HG03460 (cell line): ENCODE results near the gene LRRC15.

Experiments used
- ATAC-seq: cut with Tn5 transposase; IDR thresholded peaks from one replicate; pipeline ENCODE4 v1.9.1; 2021; ENCODE audit not compliant: unreplicated experiment

LRRC15 gene

GRCh38 chr3:194336601-194337355, 32.8 kb downstream of the LRRC15 start:
- ATAC-seq: no peak

GRCh38 chr3:194333981-194334320, 35.6 kb downstream of the LRRC15 start:
- ATAC-seq: no peak

- peak; percentile 91 for ATAC-seq
These were observed 36.1 kb downstream of the LRRC15 start for GRCh38 chr3:194333212-194333980.

DNA sequence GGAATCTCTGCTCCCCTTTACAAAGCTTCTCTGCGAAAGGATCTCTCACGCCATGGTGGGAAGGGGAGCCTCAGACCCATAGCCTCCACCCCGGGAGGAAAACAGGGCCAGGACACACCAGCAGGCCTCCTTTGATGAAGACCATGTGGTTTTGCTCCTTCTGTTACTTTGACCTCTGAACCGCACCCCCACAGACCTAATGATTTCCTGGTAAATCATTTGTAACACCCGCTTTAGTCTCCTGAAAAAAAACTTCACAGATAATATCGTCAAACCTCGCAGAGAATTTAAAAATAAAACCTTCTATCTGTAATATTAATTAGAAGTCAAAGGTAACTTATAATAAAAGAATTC, 36.7 kb downstream of the LRRC15 start:
- no peak for ATAC-seq

- ATAC-seq: no peak
These were observed 39.0 kb downstream of the LRRC15 start for GRCh38 chr3:194330579-194330978.

- ATAC-seq: no peak
These were observed 39.4 kb downstream of the LRRC15 start for GRCh38 chr3:194330160-194330559.

GRCh38 chr3:194329583-194329965, 40.0 kb downstream of the LRRC15 start:
- no peak for ATAC-seq

GRCh38 chr3:194328942-194329582, 40.5 kb downstream of the LRRC15 start:
- no peak for ATAC-seq

DNA sequence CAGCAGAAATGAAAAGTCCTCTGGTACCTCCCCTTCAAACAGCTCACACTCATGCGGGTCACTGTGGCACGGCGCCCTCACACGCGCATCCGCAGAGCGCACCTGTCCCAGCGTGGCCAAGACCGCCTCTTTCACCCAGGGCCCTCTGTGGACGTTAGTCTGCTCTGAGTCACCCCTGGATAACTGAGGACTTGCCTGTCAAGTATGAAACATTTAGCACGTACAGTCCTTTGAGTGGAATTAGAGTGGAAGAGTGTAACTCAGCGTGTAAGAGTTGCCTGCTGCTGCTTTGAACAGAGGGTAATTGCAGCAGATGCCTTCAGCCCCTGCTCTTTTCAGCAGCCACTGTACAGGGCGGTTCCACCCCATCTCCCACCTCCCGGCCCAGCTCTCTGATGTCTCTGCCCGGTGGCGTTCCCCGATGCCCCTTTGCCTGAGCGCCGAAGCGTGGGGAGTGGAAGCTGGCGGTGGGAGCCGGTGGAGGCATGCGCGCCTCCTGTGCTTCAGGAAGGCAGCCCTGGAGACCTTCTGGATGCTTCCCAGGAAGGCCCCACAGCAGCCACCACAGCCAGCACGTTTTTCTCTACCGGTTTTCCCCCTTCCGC, 41.4 kb downstream of the LRRC15 start:
- no peak for ATAC-seq

GRCh38 chr3:194327218-194328052, 42.1 kb downstream of the LRRC15 start:
- no peak for ATAC-seq

DNA sequence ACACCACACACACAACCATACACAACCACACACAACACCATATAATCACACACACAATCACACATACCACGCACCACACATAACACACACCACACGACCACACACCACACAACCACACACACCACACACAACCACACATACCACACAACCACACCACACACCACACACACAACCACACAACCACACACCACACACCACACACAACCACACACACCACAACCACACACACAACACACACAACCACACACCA, 42.6 kb downstream of the LRRC15 start:
- ATAC-seq: no peak

DNA sequence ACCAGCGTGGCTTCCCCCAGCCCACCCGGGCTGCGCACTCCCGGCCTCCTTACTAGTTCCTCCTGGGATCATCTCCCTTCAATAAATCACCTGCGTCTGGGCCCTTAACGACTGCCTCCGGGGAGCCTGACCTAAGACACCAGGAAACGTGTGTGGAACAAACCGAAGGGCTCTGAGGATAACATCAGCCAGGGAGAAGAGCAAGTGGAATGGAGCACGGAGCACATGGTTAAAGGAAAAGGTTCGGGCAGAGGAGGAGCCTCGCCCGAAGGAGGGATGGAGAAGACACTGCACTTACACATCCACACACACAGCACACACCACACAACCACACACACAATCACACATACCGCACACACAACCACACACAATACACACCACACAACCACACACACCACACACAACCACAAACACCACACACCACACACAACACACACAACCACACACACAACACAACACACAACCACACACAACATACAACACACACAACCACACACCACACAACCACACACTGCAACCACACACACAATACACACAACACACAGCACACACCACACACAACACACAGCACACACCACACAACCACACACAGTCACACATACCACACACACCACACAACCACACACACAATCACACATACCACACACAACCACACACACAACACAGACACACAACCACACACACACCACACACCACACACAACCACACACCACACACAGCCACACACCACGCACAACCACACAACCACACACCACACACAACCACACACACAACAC, 43.2 kb downstream of the LRRC15 start:
- ATAC-seq: no peak

GRCh38 chr3:194325424-194326153, 44.0 kb downstream of the LRRC15 start:
- no peak for ATAC-seq

- ATAC-seq: no peak
These were observed 44.7 kb downstream of the LRRC15 start for GRCh38 chr3:194324823-194325327.

- peak; percentile 63 for ATAC-seq
These were observed 45.5 kb downstream of the LRRC15 start for GRCh38 chr3:194323785-194324735.

DNA sequence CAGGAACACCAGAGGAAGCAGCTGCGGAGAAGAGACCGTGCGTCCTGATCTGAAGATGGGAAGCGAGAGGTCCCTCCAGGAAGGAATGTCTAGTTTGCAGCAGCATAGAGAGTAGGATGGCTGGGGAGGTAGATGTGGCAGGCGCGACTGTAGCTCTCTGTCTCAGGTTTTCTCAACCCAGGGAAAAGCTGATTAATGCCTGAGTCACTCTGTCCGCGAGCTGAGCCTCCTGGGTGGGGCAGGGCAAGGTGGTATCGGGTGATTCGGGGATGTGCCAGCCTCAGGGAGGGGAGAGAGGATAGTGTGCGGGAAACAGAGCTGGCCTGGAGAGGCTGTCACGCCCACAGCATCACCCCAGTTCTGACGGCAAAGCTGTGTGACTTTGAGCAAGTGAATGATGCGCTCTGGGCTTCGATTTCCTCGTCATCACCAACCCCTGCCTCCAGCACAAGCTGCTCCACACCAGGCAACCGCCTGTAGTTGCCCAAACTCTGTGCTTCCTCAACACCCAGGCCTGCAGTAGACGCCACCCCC, 46.8 kb downstream of the LRRC15 start:
- no peak for ATAC-seq

DNA sequence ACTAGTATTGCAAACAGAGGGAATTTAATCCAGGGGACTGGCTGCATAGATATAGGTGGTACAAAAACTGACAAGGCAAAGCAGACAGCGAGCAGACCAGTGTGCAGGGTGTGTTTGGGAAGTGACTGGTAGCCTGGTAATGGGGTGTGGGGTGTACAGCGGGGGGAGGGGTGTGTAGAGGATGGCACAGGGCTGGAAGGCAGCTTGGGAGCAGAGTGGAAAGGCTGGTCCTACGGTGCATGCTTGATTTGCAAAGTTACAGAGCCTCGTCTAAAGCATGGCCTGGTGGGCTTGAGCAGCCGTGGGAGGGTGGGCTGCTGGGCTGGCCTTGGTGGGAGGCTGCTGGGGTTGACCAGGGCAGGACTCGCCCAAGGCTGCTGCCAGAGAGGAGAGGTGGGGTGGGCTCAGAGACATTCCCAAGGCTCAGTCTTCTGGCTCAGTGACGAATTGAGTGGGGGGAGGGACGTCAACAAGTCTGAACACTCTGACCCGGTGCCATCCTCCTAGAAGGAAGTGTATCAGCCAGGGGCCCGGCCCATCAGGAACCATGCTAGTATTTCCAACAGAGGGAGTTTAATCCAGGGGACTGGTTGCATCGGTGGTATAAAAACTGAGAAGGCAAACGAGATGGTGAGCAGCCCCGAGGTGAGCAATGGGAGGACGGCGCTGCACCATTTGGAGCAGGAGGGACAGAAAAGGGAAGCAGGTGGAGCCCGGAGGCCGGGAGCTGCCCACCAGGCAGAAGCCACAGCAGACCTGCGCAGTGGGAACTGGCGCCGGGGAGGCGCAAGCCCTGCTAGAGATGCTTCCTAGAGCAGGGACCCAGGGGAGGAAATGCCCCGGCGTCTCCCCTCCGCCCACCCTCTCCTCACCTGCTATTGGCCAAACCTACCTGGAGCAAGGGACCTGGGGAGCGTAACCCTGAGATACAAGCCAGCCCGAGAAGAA, 47.6 kb downstream of the LRRC15 start:
- no peak for ATAC-seq
